Sigmoid colon (tissue), 4 donors: Measurements from ENCODE around the gene SNCB.
"Not testable (repeated sequence)": the region's sequence is repeated elsewhere in the genome, so short reads cannot be mapped to it uniquely, and the experiment has no call there.

Source experiments
- CTCF ChIP-seq, 4 experiments: fragments of 450-650 bp in 3 of 4; fragments of 200-600 bp in 1 of 4; IDR thresholded peaks; one replicate each; pipeline ENCODE4 v1.5.1; 2016 to 2019; ENCODE audit warnings: antibody characterized with exemption in 4 of 4, mild to moderate bottlenecking in 3 of 4, moderate library complexity in 2 of 4
- EP300 ChIP-seq, 4 donors: sonication (generic); formaldehyde crosslinking; IDR thresholded peaks; one replicate each; pipeline ENCODE4 v1.6.1; 2017; ENCODE audit warnings: antibody characterized with exemption in 4 of 4
- POLR2A ChIP-seq, 2 donors: fragments of 450-650 bp; IDR thresholded peaks; one replicate each; pipeline ENCODE4 v1.6.1; 2016; ENCODE audit warnings: antibody characterized with exemption in 2 of 2, mild to moderate bottlenecking in 2 of 2, moderate library complexity in 2 of 2
- POLR2AphosphoS5 ChIP-seq, 4 donors: sonication (generic); formaldehyde crosslinking; IDR thresholded peaks; one replicate each; pipeline ENCODE4 v1.6.1; 2017; ENCODE audit warnings: antibody characterized with exemption in 4 of 4

GRCh38 chr5:176599749-176600430, 30.4 kb downstream of the SNCB start:
- TF ChIP-seq POLR2AphosphoS5, EP300, CTCF, POLR2A (IDR thresholded peaks at IDR 0.05): not testable (repeated sequence)
